ENCODE data around the gene DAPP1. TPM values are rescaled to one million over a fixed set of nuclear protein-coding genes. Genes with fewer than 3 reads are reported as not detected.
"Not testable (repeated sequence)": the region's sequence is repeated elsewhere in the genome, so short reads cannot be mapped to it uniquely, and the experiment has no call there.

Gene DAPP1
- total RNA-seq, 1 experiment from 2014 or later = not detected

- CTCF ChIA-PET = no interaction called here
- no peak for DNase-seq
- Mint-ChIP-seq H3K36me3 (ENCODE audit: insufficient read depth, unreplicated experiment) (peaks cover 5% of the 10 kb centered on the region), H3K27ac (ENCODE audit: unreplicated experiment) (no peak overlapping the region), H3K9me3 (ENCODE audit: unreplicated experiment) (no peaks in the 10 kb centered on the region), H3K4me3 (ENCODE audit: unreplicated experiment) (no peak overlapping the region), H3K4me1 (ENCODE audit: low read depth, unreplicated experiment) (peaks cover 6% of the 10 kb centered on the region), H3K27me3 (ENCODE audit: insufficient read depth, unreplicated experiment) (no peaks in the 10 kb centered on the region)
- BruUV-seq (replicated peaks) = no TSS peak
- no peak overlapping the region for H3K4me3 ChIP-seq (ENCODE audit: low read depth, low read length)
- H3K36me3 ChIP-seq (ENCODE audit: control insufficient read depth, insufficient read depth, low read length) = no peaks in the 10 kb centered on the region
- H3K9me3 ChIP-seq = no peaks in the 10 kb centered on the region
- peaks cover 3% of the 10 kb centered on the region; the same call in 1 of the 2 replicates for H3K4me1 ChIP-seq
- no peaks in the 10 kb centered on the region for H3K27me3 ChIP-seq (replicated peaks; ENCODE audit: control insufficient read depth, insufficient read depth, low read length)
- intact Hi-C loops (cut with micrococcal nuclease; ENCODE audit: unreplicated experiment) = no loop called here
- POLR2A ChIA-PET = no interaction called here
- no peak for TF ChIP-seq CTCF (IDR thresholded peaks at IDR 0.05; ENCODE audit: insufficient read depth in 1 of 2, low read depth in 1 of 2, low read length in 1 of 2, severe bottlenecking in 1 of 2, unreplicated experiment in 1 of 2)
Measured at GRCh38 chr4:99827857-99828256, 11.2 kb downstream of the DAPP1 start.

- intact Hi-C loops (cut with micrococcal nuclease; ENCODE audit: unreplicated experiment) = no loop called here
- no peaks in the 10 kb centered on the region for H3K27me3 Mint-ChIP-seq (ENCODE audit: insufficient read depth, unreplicated experiment)
- no peaks in the 10 kb centered on the region for H3K9me3 Mint-ChIP-seq (ENCODE audit: unreplicated experiment)
- peaks cover 6% of the 10 kb centered on the region for H3K4me1 Mint-ChIP-seq (ENCODE audit: low read depth, unreplicated experiment)
- Histone ChIP-seq H3K36me3 (ENCODE audit: control insufficient read depth, insufficient read depth, low read length) (no peaks in the 10 kb centered on the region), H3K4me1 (peaks cover 3% of the 10 kb centered on the region; the same call in 1 of the 2 replicates), H3K4me3 (ENCODE audit: low read depth, low read length) (no peak overlapping the region), H3K9me3 (no peaks in the 10 kb centered on the region), H3K27me3 (replicated peaks; ENCODE audit: control insufficient read depth, insufficient read depth, low read length) (no peaks in the 10 kb centered on the region)
- peaks cover 5% of the 10 kb centered on the region for H3K36me3 Mint-ChIP-seq (ENCODE audit: insufficient read depth, unreplicated experiment)
- no peak overlapping the region for H3K27ac Mint-ChIP-seq (ENCODE audit: unreplicated experiment)
- H3K4me3 Mint-ChIP-seq (ENCODE audit: unreplicated experiment) = no peak overlapping the region
- CTCF ChIA-PET = no interaction called here
- TF ChIP-seq CTCF (IDR thresholded peaks at IDR 0.05; ENCODE audit: insufficient read depth in 1 of 2, low read depth in 1 of 2, low read length in 1 of 2, severe bottlenecking in 1 of 2, unreplicated experiment in 1 of 2) = no peak
- no peak for DNase-seq
- POLR2A ChIA-PET = no interaction called here
- no TSS peak for BruUV-seq (replicated peaks)
Measured at GRCh38 chr4:99828477-99828876, 11.8 kb downstream of the DAPP1 start.

GRCh38 chr4:99830051-99830450 lies 13.4 kb downstream of the DAPP1 start:
- POLR2A ChIA-PET; H3K27me3 Mint-ChIP-seq (ENCODE audit: insufficient read depth, unreplicated experiment); CTCF ChIA-PET; H3K27ac Mint-ChIP-seq (ENCODE audit: unreplicated experiment); H3K4me3 Mint-ChIP-seq (ENCODE audit: unreplicated experiment); H3K4me1 Mint-ChIP-seq (ENCODE audit: low read depth, unreplicated experiment); H3K36me3 ChIP-seq (ENCODE audit: control insufficient read depth, insufficient read depth, low read length); H3K4me3 ChIP-seq (ENCODE audit: low read depth, low read length); H3K4me1 ChIP-seq; H3K27me3 ChIP-seq (replicated peaks; ENCODE audit: control insufficient read depth, insufficient read depth, low read length); DNase-seq; intact Hi-C loops (cut with micrococcal nuclease; ENCODE audit: unreplicated experiment); BruUV-seq (replicated peaks); H3K9me3 ChIP-seq; H3K9me3 Mint-ChIP-seq (ENCODE audit: unreplicated experiment); H3K36me3 Mint-ChIP-seq (ENCODE audit: insufficient read depth, unreplicated experiment): not testable (repeated sequence)

GRCh38 chr4:99832321-99832720 lies 15.7 kb downstream of the DAPP1 start:
- no peaks in the 10 kb centered on the region for H3K27me3 ChIP-seq (replicated peaks; ENCODE audit: control insufficient read depth, insufficient read depth, low read length)
- no peaks in the 10 kb centered on the region for H3K9me3 ChIP-seq
- TF ChIP-seq CTCF (IDR thresholded peaks at IDR 0.05; ENCODE audit: insufficient read depth in 1 of 2, low read depth in 1 of 2, low read length in 1 of 2, severe bottlenecking in 1 of 2, unreplicated experiment in 1 of 2) = no peak
- DNase-seq = no peak
- H3K4me1 Mint-ChIP-seq (ENCODE audit: low read depth, unreplicated experiment) = no peaks in the 10 kb centered on the region
- BruUV-seq (replicated peaks) = no TSS peak
- H3K4me3 Mint-ChIP-seq (ENCODE audit: unreplicated experiment) = no peak overlapping the region
- no peaks in the 10 kb centered on the region for H3K36me3 ChIP-seq (ENCODE audit: control insufficient read depth, insufficient read depth, low read length)
- POLR2A ChIA-PET = no interaction called here
- H3K27ac Mint-ChIP-seq (ENCODE audit: unreplicated experiment) = no peak overlapping the region
- intact Hi-C loops (cut with micrococcal nuclease; ENCODE audit: unreplicated experiment) = no loop called here
- H3K4me1 ChIP-seq = peaks cover 3% of the 10 kb centered on the region; the same call in 1 of the 2 replicates
- CTCF ChIA-PET = interaction anchor here (0.6 kb wide), 1 partner anchor 773 kb away, joined by 5 read pairs; no protein-coding TSS in a partner anchor
- H3K36me3 Mint-ChIP-seq (ENCODE audit: insufficient read depth, unreplicated experiment) = peaks cover 5% of the 10 kb centered on the region
- H3K27me3 Mint-ChIP-seq (ENCODE audit: insufficient read depth, unreplicated experiment) = peaks cover 2% of the 10 kb centered on the region
- H3K9me3 Mint-ChIP-seq (ENCODE audit: unreplicated experiment) = no peaks in the 10 kb centered on the region
- H3K4me3 ChIP-seq (ENCODE audit: low read depth, low read length) = no peak overlapping the region

Measured in Caco-2 (cell line).